GM12874 (cell line): Measurements from ENCODE around the gene SPRR2F.

ENCODE experiments used
- TF ChIP-seq, protein P1 (sequence below): IDR thresholded peaks from 2 replicates; pipeline ENCODE4 v1.5.1; 2011; ENCODE audit warnings: low read depth, mild to moderate bottlenecking, control low read depth, low read length, moderate library complexity; ENCODE audit not compliant: insufficient read depth

The SPRR2F gene

DNA sequence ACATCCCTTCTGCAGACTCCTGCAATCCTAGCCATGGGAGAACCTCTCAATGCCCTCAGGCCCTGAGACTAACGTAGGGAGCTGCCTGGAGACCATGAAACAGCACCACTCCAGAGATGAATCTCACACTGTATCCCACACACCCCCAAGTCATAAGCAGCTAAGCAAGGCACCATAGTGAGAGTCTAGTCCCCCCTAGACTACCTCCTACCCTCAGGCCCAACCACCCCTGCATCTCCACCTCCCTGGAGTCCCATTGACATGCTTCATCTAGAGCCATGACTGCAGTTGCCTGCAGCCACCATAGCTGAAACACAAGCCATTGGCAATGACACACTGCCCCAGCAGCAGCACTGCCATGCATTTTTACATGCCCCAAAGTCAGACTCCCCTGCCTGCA lies 20.0 kb upstream of the SPRR2F start:
- TF ChIP-seq, protein P1, sequence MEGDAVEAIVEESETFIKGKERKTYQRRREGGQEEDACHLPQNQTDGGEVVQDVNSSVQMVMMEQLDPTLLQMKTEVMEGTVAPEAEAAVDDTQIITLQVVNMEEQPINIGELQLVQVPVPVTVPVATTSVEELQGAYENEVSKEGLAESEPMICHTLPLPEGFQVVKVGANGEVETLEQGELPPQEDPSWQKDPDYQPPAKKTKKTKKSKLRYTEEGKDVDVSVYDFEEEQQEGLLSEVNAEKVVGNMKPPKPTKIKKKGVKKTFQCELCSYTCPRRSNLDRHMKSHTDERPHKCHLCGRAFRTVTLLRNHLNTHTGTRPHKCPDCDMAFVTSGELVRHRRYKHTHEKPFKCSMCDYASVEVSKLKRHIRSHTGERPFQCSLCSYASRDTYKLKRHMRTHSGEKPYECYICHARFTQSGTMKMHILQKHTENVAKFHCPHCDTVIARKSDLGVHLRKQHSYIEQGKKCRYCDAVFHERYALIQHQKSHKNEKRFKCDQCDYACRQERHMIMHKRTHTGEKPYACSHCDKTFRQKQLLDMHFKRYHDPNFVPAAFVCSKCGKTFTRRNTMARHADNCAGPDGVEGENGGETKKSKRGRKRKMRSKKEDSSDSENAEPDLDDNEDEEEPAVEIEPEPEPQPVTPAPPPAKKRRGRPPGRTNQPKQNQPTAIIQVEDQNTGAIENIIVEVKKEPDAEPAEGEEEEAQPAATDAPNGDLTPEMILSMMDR, result no peak

DNA sequence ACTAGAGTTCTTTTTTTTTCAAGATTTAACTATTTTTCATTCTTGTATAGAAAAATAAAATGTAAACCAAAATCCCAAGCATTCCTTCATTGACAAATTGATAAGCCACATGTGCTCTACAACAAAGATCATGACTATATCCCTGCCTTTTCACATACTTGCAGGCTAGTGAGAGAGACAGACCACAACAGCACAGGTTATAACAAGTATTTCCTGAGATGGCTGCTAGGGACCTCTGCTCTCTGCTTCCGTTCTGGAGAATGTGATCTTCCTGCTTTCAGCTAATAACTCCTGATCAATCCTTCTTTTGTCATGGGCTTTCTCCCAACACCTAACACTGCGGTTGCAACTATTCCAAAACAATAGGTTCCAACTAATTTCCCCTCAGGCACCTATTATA lies 14.0 kb upstream of the SPRR2F start:
- TF ChIP-seq, protein P1, result no peak

DNA sequence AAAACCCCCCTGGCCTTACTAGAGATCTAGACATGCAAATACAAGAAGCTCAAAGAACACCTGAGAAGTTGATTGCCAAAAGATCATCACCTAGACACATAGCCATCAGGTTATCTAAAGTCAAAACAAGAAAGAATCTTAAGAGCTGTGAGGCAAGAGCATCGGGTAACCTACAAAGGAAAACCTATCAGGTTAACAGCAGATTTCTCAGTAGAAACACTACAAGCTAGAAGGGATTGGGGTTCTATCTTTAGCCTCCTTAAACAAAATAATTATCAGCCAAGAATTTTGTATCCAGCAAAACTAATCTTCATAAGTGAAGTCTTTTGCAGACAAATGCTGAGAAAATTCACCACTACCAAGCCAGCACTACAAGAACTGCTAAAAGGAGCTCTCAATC lies 12.2 kb upstream of the SPRR2F start:
- TF ChIP-seq, protein P1, result no peak

DNA sequence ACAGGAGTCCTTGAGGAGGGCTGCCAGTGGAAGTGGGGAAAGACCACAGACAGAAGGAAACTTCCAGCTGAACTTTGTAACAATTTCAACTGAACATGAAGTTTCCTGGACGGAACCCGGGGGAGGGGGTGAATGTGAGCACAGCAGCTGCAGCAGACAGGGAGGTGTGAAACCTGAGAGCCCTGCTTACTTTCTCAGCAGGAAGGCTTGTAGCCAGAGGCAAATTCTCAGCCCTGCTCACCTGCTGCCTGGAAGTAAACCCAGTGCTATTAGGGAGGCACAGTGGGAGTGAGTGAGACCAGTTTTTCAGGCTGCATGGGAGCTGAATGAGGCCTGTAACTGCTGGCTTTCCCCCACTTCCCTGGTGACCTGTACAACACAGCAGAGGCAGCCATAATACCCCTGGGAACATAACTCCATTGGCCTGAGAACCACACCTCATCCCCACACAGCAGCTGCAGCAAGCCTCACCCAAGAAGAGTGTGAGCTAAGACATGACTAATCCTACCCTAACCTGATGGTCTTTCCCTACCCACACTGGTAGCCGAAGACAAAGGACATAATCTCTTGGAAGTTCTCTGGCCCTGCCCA lies 9.6 kb upstream of the SPRR2F start:
- TF ChIP-seq, protein P1, result no peak

DNA sequence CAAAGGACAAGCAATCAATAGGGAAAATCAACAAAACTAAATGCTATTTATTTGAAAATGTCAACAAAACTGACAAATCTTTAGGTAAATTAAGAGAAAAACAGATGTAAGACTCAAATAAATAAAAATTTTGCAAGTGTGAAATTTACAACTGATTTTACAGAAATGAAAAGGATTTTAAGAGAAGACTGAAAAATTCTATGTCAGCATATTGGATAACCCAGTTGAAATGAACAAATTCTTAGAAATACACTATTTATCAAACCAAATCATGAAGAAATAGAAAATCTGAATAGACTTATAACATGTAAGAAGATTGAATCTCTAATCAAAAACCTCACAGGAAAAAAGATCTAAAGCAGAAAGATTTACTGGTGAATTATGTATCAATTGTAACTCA lies 7.6 kb upstream of the SPRR2F start:
- TF ChIP-seq, protein P1, result no peak

DNA sequence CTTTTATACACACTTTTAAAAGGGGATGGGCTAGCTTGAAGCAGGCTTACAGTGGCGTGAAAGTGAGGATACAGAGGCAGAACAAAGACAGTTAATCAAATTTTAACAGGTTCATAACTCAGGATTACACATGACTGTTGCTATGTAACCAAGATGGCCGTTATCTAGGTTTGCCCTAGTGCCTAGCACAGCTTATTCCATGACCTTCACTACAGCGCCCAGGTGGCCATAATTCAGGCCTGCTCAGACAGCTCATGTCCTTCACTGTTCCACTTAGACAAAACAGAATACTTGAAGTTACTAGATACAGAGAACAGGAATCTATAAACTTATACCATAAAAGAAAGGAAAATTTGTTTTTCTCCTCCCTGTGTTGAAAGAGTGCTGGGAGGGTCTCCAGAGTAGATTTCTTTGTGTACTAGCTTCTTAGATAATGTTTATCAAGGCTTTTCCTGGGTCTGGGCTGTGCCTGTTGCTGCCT lies 6.2 kb upstream of the SPRR2F start:
- TF ChIP-seq, protein P1, result no peak

DNA sequence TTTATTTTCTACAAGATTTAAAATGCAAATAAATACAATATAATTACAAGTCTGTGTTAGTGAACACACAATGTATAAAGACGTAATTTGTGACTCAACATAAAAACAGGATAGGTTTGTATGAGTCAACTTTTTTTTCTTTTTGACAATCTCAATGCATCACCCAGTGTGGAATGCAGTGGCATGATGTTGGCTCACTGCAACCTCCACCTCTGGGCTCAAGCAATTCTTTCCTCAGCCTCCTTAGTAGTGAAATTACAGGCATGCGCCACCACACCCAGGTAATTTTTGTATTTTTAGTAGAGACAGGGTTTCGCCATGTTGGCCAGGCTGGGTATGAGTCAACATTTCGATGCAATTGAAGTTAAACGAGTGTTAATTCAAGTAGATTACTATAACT lies 13.1 kb downstream of the SPRR2F start:
- TF ChIP-seq, protein P1, result no peak

DNA sequence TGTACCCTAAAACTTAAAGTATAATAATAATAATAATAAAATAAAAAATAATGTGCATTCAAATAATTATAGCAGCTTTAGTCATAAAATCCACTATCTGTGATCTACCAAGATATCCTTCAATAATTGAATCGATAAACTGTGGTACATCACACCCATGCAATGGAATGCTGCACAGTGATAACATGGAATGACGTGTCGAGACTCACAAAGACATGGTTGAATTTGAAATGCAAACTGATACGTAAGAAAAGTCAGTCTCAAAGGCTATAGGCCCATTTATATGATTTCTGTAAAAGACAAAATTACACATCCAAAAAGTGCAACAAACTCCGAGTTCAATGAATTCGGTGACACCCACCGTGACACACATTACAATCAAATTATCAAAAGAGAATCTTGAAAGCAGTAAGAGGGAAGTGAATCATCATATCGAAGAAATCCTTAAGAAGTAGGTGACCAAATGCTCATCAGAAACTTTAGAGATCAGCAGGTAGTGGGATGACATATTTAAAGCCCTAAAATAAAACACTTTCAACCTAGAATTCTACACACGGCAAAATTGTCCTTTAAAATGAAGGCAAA lies 13.8 kb downstream of the SPRR2F start:
- TF ChIP-seq, protein P1, result no peak
